Progenitor cell of endocrine pancreas (in vitro differentiated cells): ENCODE results near the gene ZC3H18. TPM values are rescaled to one million over a fixed set of nuclear protein-coding genes. Genes with fewer than 3 reads are reported as not detected.
"Not testable (repeated sequence)": the region's sequence is repeated elsewhere in the genome, so short reads cannot be mapped to it uniquely, and the experiment has no call there.

Experiments
- DNase-seq: peaks from one replicate; pipeline ENCODE4 v3.0.0; 2021; ENCODE audit warnings: low spot score; ENCODE audit not compliant: unreplicated experiment
- H3K27ac Mint-ChIP-seq: 2 replicates; pipeline ENCODE4 v1.8.0; 2021; ENCODE audit warnings: mild to moderate bottlenecking, moderate library complexity, mixed read lengths
- H3K27me3 Mint-ChIP-seq: 2 replicates; pipeline ENCODE4 v1.8.0; 2021; ENCODE audit warnings: mixed read lengths
- H3K36me3 Mint-ChIP-seq: 2 replicates; pipeline ENCODE4 v1.8.0; 2022; ENCODE audit warnings: mixed read lengths; ENCODE audit not compliant: insufficient read depth
- H3K4me1 Mint-ChIP-seq: 2 replicates; pipeline ENCODE4 v1.8.0; 2021; ENCODE audit warnings: low read depth, mixed read lengths
- H3K4me3 Mint-ChIP-seq: 2 replicates; pipeline ENCODE4 v1.8.0; 2021; ENCODE audit warnings: low read depth, mild to moderate bottlenecking, moderate library complexity, mixed read lengths
- H3K9me3 Mint-ChIP-seq: 2 replicates; pipeline ENCODE4 v1.8.0; 2021; ENCODE audit warnings: low read depth, mixed read lengths
- CTCF ChIP-seq: fragments of 200-600 bp; sonication (generic); IDR thresholded peaks from one replicate; pipeline ENCODE4 v1.5.0; 2021; ENCODE audit warnings: antibody characterized with exemption, mild to moderate bottlenecking; ENCODE audit not compliant: unreplicated experiment
- total RNA-seq: library from RNA; stranded (reverse); gene quantifications from 2 replicates; pipeline ENCODE4 v1.2.1, GENCODE V29; 2021

Gene ZC3H18
- total RNA-seq, 1 donor from 2014 or later = 70.7 TPM

GRCh38 chr16:88602091-88602490 lies 31.9 kb downstream of the ZC3H18 start:
- no peak overlapping the region for H3K4me3 Mint-ChIP-seq
- DNase-seq = no peak
- H3K27ac Mint-ChIP-seq = no peak overlapping the region
- TF ChIP-seq CTCF = no peak
- H3K9me3 Mint-ChIP-seq = no peaks in the 10 kb centered on the region
- H3K27me3 Mint-ChIP-seq = no peaks in the 10 kb centered on the region
- peaks cover 6% of the 10 kb centered on the region for H3K4me1 Mint-ChIP-seq
- peaks cover 14% of the 10 kb centered on the region for H3K36me3 Mint-ChIP-seq

DNA sequence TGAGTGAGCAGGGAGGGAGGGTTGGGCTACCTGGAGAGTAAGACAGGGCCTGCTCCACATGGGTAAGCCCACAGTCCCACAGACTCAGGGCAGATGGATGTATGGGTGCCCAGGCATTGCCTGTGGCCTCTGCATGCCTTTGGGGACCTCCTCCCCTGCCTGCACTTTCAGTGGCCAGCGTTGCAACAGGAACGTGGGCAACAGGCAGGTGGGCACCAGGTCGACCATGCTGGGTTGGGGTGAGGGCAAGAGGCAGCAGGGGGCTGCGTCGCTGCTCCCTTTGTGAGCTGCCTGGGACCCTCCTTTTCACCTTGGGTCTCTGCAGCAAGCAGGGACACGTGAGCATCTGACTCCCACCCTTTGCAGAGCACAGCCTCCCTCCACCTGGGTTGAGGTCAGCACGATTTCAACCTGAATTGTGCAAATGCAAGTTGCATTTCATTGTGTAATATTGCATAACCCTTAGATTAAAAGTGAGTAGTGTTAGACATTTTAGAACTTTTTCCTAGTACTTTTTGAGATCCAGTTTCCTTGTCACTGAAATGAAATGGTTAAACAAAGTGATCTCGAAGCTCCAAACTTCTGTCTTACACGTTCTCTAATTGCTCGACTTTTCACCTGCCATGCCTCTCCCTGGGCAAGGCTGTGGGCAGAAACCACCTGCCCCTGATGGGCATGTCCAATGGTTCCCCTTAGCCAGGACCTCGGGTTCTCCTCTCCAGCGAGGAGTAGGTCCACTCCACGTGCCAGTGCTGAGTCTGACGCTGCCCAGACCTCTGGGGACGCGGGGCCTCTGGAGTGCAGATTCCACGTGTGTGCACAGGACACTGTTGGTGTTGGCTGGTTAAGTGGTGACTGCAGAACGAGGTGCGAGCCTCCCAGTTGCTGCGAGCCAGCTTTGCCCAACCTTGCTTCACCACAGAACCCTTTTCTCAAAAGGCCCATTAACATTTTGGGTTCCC lies 35.3 kb downstream of the ZC3H18 start:
- Mint-ChIP-seq H3K9me3 (no peaks in the 10 kb centered on the region), H3K4me1 (no peaks in the 10 kb centered on the region), H3K36me3 (peaks cover 22% of the 10 kb centered on the region), H3K4me3 (no peak overlapping the region), H3K27me3 (no peaks in the 10 kb centered on the region), H3K27ac (no peak overlapping the region)
- no peak for DNase-seq
- no peak for TF ChIP-seq CTCF

- TF ChIP-seq CTCF = no peak
- peaks cover 25% of the 10 kb centered on the region for H3K36me3 Mint-ChIP-seq
- no peak overlapping the region for H3K4me3 Mint-ChIP-seq
- DNase-seq = no peak
- no peak overlapping the region for H3K27ac Mint-ChIP-seq
- no peaks in the 10 kb centered on the region for H3K9me3 Mint-ChIP-seq
- H3K27me3 Mint-ChIP-seq = peaks cover 5% of the 10 kb centered on the region
- H3K4me1 Mint-ChIP-seq = no peaks in the 10 kb centered on the region
Observed at GRCh38 chr16:88606148-88606757, 36.0 kb downstream of the ZC3H18 start.

DNA sequence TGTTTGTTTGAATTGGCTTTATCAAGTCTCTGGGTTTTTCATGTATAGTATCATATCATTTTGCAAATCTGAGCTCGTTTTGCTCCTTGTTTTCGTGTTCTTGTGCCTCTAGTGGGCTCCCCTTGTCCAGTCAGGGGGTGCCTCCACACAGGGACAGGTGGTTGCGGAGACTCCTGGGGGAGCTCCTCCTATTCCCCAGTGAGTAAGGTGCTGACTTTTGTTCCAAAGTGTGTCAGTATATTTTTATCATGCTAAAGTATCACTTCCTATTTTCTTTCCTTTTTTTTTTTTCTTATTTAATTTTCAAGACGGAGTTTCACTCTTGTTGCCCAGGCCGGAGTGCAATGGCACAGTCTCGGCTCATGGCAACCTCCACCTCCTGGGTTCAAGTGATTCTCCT lies 37.9 kb downstream of the ZC3H18 start:
- DNase-seq = no peak
- H3K27me3 Mint-ChIP-seq = peaks cover 5% of the 10 kb centered on the region
- peaks cover 25% of the 10 kb centered on the region for H3K36me3 Mint-ChIP-seq
- no peaks in the 10 kb centered on the region for H3K9me3 Mint-ChIP-seq
- H3K4me3 Mint-ChIP-seq = no peak overlapping the region
- H3K4me1 Mint-ChIP-seq = no peaks in the 10 kb centered on the region
- TF ChIP-seq CTCF = no peak
- no peak overlapping the region for H3K27ac Mint-ChIP-seq

DNA sequence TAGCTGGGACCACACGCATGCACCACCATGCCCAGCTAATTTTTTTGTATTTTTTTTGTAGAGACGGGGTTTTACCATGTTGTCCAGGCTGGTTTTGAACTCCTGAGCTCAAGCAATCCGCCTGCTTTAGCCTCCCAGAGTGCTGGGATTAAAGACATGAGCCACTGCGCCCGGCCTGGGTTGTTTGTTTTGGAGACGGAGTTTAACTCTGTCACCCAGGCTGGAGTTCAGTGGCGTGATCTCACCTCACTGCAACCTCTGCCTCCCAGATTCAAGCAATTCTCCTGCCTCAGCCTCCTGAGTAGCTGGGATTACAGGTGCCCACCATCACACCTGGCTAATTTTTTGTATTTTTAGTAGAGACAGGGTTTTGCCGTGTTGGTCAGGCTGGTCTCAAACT lies 39.2 kb downstream of the ZC3H18 start:
- not testable (repeated sequence) for H3K27ac Mint-ChIP-seq, H3K4me3 Mint-ChIP-seq, H3K9me3 Mint-ChIP-seq, H3K4me1 Mint-ChIP-seq, H3K27me3 Mint-ChIP-seq, DNase-seq
- H3K36me3 Mint-ChIP-seq = peaks cover 28% of the 10 kb centered on the region
